Measurements from ENCODE around the gene PFKFB4. TPM values are rescaled to one million over a fixed set of nuclear protein-coding genes. Genes with fewer than 3 reads are reported as not detected.
"Not testable (repeated sequence)": the region's sequence is repeated elsewhere in the genome, so short reads cannot be mapped to it uniquely, and the experiment has no call there.

PFKFB4 gene
- total RNA-seq, 1 donor from 2014 or later, result 1.3 TPM

DNA sequence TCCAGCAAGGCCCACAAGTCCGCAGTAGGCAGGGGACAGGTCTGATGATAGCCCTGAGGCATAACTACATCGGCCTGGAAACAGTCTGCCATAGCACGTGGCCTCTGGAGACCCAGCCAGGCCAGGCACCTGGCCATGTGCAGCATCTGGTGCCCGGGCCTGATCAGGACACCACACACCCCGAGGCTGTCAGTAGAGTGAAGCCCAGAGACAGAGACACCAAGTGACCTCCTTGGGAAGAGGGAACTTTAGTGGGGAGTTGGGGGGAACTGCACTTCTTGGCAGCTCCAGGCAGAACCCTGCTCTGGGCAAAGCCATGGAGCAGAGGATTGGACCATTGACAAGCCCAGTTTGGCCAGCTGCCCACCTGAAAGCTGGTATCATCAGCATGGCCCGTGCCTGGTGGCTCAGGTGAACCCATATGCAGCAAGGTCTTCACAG lies 53.9 kb downstream of the PFKFB4 start:
- ATAC-seq, result peak; percentile 64
- peak; percentile 64 for DNase-seq (ENCODE audit: low spot score)

DNA sequence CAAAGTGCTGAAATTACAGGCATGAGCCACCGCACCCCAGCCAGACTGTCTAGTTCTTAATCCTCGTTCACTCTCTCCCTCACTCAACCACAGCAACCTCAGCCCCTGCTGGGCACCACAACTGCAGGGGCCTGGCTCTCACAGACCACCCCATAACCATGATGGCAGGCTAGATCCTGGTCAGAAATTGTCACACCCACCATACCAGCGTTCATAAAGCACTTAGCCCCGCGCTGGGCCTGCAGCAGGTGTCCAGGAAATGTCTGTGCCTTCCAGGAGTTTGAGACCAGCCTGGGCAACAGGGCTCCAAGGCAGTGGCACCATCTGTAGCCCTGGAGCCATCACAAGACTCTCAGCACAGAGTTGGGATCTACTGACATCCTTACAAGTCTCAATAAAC lies 54.5 kb downstream of the PFKFB4 start:
- ATAC-seq, result no peak
- DNase-seq (ENCODE audit: low spot score), result no peak

DNA sequence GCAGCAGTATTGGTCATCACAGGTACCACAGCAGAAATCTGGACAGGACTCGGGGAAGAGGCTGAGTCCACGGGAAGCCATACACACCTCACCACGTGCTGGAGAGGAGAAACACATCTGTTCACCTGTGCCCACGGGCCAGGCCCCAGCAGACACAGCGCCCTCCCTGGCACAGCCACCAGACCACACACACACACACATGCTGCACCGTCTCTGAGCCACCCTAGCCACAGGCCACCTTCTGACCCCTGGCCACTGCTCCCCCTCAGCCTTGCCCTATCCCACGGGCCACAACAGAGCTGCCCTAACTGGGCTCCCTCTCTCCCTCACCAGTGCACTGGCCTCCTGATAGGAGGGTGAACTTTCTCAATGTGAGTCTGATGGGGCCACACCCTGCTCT lies 55.4 kb downstream of the PFKFB4 start:
- ATAC-seq (no peak), DNase-seq (ENCODE audit: low spot score) (no peak)

DNA sequence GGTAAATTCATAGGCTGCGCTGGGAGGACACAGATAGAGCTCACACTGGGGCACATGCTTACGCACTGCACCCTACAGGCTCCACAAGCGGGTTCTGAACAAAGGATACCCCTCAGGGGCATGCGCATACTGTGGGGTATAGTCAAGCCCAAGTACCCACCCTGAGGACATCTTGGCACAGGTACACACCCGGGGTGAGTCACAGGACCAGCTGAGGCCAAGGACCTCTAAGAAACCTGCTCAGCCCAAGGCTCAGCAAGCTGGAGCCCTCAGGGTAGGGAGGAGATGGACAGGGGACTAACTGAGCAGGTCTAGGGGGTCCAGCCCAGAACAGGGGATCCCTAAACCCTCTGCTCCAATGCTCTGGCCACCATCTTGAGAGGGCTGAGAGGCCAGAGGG lies 55.9 kb downstream of the PFKFB4 start:
- no peak for DNase-seq (ENCODE audit: low spot score)
- no peak for ATAC-seq

DNA sequence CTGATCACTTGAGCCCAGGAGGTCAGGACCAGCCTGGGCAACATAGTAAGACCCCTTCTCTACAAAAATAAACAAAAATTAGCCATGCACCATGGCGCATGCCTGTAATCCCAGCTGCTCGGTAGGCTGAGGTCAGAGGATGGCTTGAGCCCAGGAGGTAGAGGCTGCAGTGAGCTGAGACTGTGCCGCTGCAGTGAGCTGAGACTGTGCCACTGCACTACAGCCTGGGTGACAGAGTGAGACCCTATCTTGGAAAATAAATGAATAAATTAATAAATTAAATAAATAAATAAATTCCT lies 63.5 kb downstream of the PFKFB4 start:
- ATAC-seq (no peak), DNase-seq (ENCODE audit: low spot score) (no peak)

DNA sequence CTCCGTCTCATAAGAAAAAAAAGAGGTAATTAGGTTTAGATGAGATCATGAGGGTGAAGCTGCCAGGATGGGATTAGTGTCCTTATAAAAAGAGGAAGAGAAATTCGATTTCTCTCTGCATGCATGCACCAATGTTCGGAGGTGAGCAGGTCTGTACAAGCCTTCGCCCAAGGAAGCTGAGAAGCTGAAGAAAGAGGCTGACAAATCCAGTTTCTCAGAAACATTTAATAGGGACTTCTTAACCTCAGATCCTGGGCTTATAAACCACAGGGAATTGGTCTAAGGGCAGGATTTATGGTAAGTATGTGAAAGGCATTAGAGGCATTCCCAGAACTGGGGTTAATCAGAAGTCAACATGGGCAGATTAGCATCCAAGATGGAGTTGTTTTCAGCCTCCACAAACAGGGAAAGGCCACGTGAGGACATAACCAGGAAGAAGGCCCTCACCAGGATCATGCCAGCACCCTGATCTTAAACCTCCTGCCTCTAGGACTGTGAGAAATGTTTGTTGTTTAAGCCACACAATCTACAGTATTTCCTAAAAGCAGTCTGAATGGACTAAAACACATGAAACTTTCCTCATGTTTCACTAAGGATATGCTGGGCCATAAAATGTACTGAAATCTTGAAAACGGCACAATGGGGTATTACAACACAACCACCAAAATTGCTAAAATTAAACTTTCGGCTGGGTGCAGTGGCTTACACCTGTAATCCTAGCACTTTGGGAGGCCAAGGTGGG lies 64.0 kb downstream of the PFKFB4 start:
- no peak for DNase-seq (ENCODE audit: low spot score)
- no peak for ATAC-seq

DNA sequence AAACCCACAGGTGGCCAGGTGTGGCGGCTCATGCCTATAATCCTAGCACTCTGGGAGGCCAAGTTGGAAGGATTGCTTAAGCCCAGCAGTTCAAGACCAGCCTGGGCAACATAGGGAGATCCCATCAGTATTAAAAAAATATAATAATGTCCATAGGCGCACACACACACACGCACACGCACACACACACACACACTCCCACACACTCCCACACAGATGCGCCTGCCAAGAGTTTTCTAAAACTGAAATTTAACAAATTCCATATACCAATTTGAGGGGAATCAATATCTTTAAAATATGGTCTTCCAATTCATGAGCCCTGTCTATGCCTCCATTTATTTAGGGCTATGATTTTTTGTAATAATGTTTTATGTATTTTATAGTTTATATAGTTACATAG lies 69.7 kb downstream of the PFKFB4 start:
- ATAC-seq (no peak), DNase-seq (ENCODE audit: low spot score) (no peak)

DNA sequence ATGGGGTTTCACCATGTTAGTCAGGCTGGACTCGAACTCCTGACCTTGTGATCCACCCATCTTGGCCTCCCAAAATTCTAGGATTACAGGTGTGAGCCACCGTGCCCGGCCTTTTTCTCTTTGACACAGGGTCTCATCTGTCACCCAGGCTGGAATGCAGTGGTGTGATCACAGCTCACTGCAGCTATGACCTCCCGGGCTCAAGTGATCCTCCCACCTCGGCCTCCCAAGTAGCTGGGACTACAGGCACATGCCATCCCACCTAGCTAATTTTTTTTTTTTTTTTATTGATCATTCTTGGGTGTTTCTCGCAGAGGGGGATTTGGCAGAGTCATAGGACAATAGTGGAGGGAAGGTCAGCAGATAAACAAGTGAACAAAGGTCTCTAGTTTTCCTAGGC lies 73.8 kb downstream of the PFKFB4 start:
- not testable (repeated sequence) for DNase-seq (ENCODE audit: low spot score); ATAC-seq

DNA sequence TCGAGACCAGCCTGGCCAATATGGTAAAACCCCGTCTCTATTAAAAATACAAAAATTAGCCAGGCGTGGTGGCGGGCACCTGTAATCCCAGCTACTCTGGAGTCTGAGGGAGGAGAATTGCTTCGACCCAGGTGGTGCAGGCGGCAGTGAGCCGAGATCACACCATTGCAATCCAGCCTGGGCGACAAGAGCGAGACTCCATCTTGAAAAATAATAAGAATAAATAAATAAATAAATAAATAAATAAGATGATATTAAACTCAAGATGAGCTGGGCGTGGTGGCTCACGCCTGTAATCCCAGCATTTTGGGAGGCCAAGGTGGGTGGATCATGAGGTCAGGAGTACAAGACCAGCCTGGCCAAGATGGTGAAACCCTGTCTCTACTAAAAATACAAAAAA lies 75.7 kb downstream of the PFKFB4 start:
- DNase-seq (ENCODE audit: low spot score); ATAC-seq: not testable (repeated sequence)

DNA sequence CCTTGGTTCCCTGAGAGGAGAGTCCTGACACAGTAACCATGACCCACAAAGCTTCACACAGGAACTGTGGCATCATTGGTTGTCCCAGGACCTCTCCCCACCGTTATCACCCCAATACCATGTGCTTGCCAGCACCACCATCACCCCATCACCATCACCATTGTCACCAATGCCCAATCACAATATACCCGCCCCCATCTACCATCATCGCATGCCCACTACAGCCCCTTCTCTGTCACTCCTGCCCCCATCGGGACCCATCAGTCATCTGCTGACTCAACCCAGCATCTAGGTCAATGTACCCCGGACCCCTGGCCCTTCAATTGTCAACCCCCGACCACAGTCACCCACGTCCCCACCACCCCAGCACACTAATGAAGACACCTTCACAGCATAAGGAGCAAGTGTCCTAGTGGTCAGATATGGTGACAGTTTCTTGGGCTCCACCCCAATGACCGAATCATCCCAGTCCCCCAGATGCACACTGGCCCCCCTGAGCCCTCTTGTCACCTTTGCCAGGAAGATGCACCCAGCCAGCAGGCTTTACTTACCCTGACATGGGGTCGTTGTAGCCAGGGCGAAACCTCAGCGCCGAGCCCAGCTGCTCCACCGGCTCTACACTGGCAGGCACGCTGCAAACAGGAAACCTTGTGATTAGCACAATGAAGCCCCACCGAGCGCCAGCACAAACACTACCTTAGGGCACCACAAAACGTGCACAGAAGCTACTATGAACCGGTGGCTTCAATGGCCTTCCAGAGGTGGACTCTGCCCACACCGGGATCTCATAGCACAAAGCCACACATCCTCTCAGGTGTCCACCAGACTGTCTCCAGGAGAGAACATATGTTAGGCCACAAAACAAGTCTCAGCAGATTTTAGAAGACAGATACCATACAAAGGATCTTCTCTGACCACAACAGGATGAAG lies 77.7 kb downstream of the PFKFB4 start:
- ATAC-seq, result no peak
- DNase-seq (ENCODE audit: low spot score), result no peak

DNA sequence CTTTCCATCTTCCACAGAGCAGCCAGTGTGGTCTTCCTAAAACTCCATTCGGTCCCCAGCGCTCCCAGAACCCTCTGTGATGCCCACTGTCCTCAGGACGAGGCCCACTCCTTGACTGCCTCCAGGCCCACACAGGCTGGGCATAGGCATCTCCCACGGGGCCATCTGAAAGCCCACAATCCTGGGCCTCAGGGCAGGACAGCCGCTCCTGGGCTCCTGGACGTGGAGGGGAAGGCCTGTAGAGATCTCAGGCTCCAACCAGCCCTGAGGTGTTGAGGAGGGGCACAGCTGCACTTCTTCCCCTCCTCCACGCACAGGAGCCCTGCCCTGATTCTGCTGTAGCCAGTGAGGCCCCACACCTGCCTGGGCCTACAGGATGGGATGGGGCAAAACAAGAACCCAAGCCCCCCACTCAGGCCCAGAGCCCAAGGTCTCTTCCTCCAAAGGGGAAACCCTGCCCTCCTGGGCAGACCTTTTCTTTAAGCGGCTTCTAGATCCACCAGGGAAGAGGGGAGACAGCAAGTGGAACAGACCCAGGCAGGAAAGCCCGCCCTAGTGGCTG lies 78.6 kb downstream of the PFKFB4 start:
- DNase-seq (ENCODE audit: low spot score) (no peak), ATAC-seq (no peak)

DNA sequence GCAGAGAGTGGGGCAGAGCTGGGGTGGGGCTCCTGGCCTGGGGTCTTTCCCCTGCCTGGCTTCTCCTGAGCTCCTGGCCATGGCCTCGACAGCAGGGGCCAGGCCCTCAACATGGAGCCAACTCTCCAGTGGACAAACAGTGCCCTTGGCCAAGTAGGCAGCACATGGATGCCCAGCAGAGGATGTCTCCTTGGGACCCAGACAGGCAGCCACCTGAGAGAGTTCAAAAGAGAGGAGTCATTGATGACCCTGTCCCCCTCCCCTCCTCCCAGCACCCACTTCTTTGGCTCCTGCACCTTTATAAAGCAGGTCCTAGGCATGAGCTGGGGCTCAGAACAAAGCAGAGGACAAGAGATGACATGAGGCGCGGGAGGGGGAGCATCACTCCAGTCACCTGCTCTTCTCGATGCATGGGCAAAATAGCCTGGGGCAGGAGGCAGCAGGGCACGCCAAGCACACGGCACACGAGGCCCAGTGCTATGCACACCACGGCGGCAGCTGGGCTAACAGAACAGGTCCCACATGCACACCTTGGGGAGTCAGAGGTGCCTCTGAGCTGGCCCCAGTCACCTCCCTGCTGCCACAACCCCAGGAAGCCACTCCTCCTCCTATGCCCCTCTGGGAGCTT lies 80.1 kb downstream of the PFKFB4 start:
- ATAC-seq (no peak), DNase-seq (ENCODE audit: low spot score) (no peak)

DNA sequence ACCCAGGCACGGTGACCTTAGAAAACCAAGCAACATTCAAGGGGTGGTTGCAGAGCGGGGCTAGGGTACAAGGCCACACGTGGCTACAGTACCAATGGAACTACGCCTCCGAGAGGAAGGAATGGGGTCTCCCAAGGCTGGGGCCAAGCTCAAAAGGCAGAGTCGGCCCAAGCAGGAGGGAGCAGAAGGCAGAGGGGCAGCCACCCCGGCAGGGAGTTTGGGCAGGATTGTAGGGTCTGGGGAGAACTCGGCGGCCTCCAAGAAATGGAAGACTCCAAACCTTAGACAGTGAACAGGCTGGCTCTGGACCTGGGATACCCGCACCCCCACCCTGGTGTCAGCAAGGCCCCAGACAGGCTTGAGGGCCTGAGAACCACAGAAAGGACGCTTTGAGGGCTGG lies 81.4 kb downstream of the PFKFB4 start:
- ATAC-seq (no peak), DNase-seq (ENCODE audit: low spot score) (no peak)

DNA sequence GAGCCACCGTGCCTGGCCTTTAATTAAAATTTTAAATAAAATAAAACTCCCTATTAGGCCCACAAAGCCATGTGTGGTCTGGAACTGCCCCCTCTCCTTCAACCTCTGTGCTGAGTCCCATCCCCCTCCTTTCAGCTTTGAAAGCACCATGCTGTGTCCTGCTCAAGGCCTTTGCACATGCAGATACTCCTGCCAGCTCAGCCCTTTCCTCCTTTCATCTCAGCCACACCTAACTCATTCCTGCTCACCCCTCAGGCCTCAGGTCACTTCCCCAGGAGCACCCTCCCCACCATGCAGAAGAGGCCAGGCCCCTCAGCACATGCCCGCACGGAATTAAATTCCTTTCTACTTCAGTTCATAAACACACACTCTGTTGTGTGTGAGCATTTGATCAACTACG lies 82.0 kb downstream of the PFKFB4 start:
- ATAC-seq (no peak), DNase-seq (ENCODE audit: low spot score) (no peak)

DNA sequence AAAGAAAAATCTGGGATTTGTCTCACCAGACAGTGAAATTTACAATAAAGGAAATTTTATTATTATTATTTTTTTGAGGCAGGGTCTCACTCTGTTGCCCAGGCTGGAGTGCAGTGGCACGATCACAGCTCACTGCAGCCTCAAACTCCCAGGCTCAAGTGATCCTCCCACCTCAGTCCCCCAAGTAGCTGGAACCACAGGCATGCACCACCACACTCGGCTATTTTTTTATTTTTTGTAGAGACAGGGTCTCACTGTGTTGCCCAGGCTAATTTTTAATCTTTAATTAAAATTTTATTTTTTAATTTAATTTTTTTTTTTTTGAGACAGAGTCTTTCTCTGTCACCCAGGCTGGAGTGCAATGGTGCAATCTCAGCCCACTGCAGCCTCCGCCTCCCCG lies 82.6 kb downstream of the PFKFB4 start:
- not testable (repeated sequence) for DNase-seq (ENCODE audit: low spot score); ATAC-seq

DNA sequence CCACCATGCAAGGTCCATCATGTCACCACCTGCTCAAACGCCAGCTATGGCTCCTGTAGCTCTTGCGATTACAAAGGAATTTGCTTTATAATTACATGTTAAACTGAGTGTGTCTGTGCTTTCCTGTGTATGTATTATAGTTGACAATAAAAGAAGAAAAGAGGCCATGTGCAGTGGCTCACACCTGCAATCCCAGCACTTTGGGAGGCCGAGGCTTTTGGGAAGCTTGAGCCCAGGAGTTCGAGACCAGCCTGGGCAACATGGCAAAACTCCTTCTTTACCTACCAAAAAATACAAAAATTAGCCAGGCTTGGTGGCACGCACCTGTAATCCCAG lies 83.0 kb downstream of the PFKFB4 start:
- no peak for DNase-seq (ENCODE audit: low spot score)

DNA sequence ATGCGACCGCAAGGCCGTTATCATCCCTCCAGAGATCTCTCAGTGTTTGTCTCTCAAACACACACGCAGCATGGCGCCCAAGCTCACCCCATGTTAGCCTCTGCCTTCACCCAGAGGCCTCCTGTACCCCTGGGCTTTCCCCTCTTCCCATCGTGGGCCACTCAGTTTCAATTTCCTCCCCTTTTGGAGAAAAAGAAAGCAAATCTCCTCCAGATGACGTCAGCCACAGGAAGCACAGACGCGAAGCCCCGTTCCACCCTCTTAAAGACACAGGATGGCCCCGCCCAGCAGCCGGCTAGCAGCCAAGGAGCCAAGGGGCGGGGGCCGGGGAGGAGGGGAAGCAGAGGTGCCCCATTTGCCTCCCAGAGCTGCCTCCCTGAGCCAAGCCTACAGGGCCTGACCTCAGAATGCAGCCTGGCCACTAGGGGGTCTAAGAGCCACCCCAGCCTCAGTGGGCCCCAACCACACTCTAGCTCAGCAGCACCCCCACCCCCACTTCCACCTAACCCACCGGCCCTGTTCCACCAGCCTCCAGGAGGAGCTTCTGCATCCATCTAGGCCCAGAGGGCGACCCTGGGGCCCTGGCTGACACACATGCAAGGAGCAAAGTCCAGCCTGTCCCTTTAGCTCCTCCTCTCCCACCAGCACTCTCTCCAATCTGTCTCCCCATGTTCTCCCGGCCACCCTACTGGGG lies 83.5 kb downstream of the PFKFB4 start:
- DNase-seq (ENCODE audit: low spot score) (peak; percentile 95), ATAC-seq (peak; percentile 71)

More for the DNA sequence above, 83.0 kb downstream of the PFKFB4 start:
- no peak for ATAC-seq

DNA sequence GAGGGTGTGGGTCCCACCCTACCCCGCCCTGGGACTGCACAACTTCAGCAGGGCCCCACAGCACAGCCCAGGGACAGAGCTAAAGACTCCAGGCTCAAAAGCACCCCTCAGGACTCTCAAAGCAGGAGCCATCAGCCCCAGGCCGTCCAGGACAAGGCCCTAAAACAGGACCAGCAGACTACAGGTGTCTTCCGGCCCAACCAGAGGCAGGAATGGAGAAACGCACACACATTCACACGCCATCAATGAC lies 84.0 kb downstream of the PFKFB4 start:
- peak; percentile 0 for ATAC-seq

DNA sequence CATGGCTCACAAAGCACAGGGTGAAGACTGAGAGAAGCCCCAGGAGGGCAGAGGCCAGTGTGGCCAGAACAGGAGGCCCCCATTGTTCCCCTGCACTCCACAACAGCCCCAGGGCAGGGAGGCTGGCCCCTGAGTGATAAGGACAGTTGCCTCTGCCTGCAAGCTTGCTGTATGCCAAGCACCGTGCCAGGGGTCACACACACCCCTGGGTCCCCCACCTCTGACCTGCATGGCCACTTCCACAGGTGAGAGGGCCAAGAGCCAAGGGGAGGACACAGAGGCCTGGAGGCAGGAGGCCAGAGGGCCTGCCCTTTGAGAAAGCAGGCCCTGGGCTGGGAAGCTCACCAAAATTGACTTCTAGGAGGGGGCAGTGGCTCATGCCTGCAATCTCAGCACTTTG lies 86.3 kb downstream of the PFKFB4 start:
- DNase-seq (ENCODE audit: low spot score) (peak; percentile 97), ATAC-seq (peak; percentile 45)

More for the DNA sequence above, 84.0 kb downstream of the PFKFB4 start:
- DNase-seq (ENCODE audit: low spot score), result no peak

DNA sequence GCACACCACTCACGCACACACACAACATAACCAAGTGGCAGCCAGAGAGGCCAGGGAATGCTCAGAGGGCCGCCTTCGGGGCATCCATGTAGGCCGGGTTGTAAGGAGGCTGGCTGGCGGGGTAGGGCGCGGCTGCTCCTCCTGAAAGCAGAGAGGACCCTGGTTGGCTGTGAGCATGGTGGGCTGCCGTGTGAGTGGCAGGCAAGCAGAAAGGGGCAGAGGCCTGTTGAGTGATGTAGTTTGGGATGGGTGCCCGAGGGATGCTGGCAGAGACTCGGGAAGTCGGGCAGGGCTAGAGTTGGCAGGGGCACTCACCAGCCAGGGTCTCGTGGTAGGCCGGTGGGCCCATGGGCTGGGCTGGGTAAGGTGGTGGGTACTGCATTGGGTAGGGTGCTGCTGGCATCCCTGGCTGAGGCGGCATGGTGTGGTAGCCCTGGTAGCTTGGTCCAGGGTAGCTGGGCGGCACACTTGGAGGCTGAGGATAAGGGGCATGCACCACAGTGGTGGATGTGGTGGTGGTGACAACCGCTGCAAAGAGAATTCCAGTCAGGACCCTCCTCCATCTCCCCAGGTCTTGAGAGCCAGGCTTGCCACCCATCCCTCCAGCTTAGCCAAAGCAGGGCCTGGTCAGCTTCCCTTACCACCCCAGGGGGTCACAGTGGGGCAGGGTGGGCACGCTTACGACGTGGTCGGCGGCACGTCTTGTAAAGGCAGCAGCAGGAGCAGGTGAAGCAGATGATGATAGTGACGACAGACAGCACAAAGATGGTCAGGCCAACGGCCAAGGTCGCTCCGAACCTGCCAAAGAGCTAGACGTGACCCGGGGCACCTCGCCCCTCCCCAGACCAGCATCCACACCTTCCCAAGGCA lies 87.3 kb downstream of the PFKFB4 start:
- DNase-seq (ENCODE audit: low spot score), result peak; percentile 52
- ATAC-seq, result no peak
